Measurements from ENCODE around the gene IZUMO1. TPM values are rescaled to one million over a fixed set of nuclear protein-coding genes. Genes with fewer than 3 reads are reported as not detected.

IZUMO1 gene
- total RNA-seq, 1 donor from 2014 or later, result 0.26 TPM

DNA sequence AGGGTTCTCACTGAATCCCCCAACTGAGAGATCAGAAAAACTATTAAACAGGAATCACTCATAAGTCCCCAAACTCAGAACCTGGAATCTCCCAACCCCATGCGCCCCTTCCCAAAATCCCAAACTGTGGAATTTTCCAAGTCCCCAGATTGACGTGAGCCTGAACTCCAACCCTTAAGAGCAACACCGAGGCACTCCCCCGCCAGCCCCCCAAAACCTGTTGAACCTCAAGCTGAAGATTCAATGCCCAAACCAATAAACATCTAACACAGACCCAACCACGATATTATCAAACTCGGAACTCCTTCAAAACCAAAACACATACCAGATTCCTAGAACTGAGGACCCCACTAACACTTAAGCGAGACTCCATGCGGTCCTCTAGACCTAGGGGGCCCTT lies 599 bp downstream of the IZUMO1 start:
- DNase-seq (ENCODE audit: low read depth) (no peak), FAIRE-seq (no peak)
- TF ChIP-seq, protein P1, sequence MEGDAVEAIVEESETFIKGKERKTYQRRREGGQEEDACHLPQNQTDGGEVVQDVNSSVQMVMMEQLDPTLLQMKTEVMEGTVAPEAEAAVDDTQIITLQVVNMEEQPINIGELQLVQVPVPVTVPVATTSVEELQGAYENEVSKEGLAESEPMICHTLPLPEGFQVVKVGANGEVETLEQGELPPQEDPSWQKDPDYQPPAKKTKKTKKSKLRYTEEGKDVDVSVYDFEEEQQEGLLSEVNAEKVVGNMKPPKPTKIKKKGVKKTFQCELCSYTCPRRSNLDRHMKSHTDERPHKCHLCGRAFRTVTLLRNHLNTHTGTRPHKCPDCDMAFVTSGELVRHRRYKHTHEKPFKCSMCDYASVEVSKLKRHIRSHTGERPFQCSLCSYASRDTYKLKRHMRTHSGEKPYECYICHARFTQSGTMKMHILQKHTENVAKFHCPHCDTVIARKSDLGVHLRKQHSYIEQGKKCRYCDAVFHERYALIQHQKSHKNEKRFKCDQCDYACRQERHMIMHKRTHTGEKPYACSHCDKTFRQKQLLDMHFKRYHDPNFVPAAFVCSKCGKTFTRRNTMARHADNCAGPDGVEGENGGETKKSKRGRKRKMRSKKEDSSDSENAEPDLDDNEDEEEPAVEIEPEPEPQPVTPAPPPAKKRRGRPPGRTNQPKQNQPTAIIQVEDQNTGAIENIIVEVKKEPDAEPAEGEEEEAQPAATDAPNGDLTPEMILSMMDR (IDR thresholded peaks at IDR 0.05; ENCODE audit: insufficient read depth, low read length, severe bottlenecking), result no peak
- Histone ChIP-seq H3K36me3 (ENCODE audit: control insufficient read depth, insufficient read depth, low read length) (peaks cover 15% of the 10 kb centered on the region), H3K27me3 (ENCODE audit: control insufficient read depth, insufficient read depth, low read length) (no peaks in the 10 kb centered on the region), H3K4me3 (ENCODE audit: low read depth, low read length) (no peak overlapping the region)

DNA sequence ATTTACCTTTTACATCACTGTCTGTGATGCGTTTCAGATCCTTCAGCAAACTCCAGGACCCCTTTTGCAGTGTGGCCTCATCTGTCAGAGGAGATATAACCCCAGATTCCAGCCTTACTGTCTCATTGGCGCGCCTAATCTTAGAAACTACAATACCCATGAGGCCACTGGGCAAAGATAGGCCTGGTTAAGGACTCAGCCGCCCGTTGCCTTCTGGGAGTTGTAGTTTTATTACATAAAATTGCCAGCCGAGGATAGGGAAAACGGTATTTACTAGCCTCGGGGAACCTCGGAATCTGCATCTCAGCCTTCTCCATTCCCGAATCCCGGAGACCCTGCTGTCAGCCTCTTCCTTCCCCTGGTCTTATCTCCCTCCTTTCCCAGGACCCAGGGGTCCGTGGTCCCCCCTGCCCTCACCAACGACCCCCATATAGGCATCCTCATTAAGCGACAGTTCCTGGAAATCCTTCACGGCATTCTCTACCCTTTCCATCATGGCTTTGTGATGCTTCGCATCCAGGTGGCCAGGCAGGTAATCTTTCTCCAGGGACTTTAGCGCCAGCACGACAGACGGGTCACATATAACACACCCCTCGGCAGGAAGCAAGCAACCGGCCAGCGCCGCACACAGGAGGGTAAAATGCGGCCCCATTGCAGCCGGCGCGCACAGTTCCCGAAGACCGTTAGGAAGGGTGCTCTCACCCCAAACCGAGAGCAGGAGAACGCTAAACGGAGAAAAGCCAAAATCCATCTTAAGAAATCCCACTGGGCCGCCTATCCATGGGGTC lies 1.3 kb downstream of the IZUMO1 start:
- TF ChIP-seq, protein P1 (IDR thresholded peaks at IDR 0.05; ENCODE audit: insufficient read depth, low read length, severe bottlenecking), result no peak
- Histone ChIP-seq H3K4me3 (ENCODE audit: low read depth, low read length) (no peak overlapping the region), H3K27me3 (ENCODE audit: control insufficient read depth, insufficient read depth, low read length) (no peaks in the 10 kb centered on the region), H3K36me3 (ENCODE audit: control insufficient read depth, insufficient read depth, low read length) (peaks cover 11% of the 10 kb centered on the region)
- DNase-seq (ENCODE audit: low read depth), result peak; percentile 48
- FAIRE-seq, result no peak

DNA sequence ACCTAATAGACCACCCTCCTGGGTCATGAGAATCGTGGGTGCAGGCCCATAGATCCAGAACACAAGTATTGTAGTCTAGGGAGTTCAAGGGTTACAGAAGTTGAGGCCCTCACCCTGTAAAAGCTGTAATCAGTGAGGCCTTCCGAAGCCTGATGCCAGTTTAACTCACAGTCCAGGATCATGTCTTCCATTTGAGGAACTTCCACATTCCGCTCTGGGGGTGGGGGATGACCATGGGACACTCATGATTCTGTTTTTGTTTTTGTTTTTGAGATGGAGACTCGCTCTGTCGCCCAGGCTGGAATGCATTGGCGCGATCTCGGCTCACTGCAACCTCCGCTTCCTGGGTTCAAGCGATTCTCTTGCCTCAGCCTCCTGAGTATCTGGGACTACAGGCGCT lies 4.6 kb downstream of the IZUMO1 start:
- no peak for FAIRE-seq
- Histone ChIP-seq H3K27me3 (ENCODE audit: control insufficient read depth, insufficient read depth, low read length) (no peaks in the 10 kb centered on the region), H3K4me3 (ENCODE audit: low read depth, low read length) (no peak overlapping the region), H3K36me3 (ENCODE audit: control insufficient read depth, insufficient read depth, low read length) (no peaks in the 10 kb centered on the region)
- TF ChIP-seq, protein P1 (IDR thresholded peaks at IDR 0.05; ENCODE audit: insufficient read depth, low read length, severe bottlenecking), result no peak
- DNase-seq (ENCODE audit: low read depth), result no peak

DNA sequence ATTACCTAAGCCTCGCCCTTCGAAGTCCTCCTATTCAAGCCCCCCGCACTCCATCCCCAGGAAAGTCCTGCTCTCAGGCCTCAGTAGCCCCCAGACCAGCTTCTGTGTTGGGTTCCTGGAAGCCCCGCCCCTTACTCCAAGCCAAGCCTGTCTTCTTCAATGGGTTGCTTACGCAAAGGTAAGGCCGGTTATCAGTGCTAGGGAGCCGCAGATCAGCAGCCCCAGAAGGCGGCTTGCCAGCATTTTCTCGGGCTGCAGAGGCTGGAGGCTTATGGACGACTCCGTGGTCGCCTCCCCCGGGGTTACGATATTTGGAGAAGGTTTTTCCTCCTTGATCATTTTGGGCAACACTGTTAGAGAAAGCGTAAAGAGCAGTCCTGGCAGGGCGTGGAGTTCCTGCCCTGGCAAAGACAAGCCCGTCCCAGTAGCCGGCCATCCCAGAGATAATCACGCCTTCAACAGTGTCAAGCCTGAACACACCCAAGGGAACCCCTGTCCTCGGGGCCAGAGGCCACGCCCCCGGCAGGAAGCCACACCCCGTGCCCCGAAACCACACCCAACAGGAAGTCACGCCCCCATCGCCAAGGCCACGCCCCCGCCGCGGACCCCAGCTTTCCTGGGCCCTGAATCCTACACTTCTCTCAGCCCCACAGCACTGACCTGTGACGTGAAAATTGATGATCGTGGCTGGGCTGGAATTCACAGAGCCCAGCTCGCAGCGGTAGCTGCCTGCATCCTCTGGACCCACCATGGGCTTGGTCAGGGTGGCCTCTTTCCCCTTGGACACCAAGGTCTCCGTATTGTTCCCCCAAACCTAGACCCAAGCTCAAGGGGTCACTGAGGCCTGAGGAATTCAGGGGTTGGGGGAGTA lies 5.3 kb downstream of the IZUMO1 start:
- FAIRE-seq (no peak), DNase-seq (ENCODE audit: low read depth) (peak; percentile 32)
- Histone ChIP-seq H3K27me3 (ENCODE audit: control insufficient read depth, insufficient read depth, low read length) (no peaks in the 10 kb centered on the region), H3K36me3 (ENCODE audit: control insufficient read depth, insufficient read depth, low read length) (no peaks in the 10 kb centered on the region), H3K4me3 (ENCODE audit: low read depth, low read length) (no peak overlapping the region)
- TF ChIP-seq, protein P1 (IDR thresholded peaks at IDR 0.05; ENCODE audit: insufficient read depth, low read length, severe bottlenecking), result no peak

DNA sequence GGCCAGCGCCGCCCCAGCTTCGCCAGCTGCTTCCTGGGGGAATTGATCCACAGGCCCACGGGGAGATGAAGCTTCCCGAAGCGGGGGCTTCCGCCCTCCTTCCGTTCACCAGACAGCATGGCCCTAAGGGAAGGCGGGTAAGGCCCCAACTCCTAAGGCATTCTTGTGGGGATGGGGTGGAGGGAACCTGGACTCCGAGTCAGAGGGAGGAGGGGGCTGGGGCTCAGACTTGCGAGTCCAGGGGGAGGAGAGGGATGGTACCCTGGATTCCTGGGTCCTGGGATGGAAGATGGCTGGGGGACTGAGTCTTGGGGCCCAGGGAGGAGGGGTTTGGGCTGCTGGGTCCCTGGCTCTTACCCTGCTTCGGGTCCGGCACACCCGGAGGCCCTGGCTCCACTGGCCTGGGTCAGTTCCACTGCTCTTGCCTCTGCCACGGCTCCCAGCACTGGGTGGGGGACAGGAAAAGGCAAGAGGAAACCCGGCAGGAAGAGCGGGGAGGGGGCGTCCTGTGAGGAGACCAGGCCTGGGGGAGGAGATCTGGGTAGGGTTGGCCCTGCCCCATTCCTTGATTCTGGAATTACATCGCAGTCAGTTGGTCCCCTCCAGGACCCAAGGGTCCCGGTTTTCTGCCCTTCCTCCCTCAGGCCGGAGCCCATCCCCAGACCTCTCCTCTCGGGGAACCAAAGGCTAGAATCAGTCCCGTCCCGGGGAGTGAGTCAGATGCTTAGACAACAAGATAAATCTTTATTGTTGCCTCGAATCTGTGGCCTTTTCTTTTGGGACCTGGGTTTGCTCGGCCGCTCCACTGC lies 6.3 kb downstream of the IZUMO1 start, which contains the start of gene RASIP1:
TSS of gene RASIP1 (minus strand) at position 447 of the 809 bp plus-strand sequence. CDS start at position 119, 328 bp downstream.
- Histone ChIP-seq H3K36me3 (ENCODE audit: control insufficient read depth, insufficient read depth, low read length) (no peaks in the 10 kb centered on the region), H3K4me3 (ENCODE audit: low read depth, low read length) (peak within 1 kb of the TSS; percentile 44), H3K27me3 (ENCODE audit: control insufficient read depth, insufficient read depth, low read length) (no peaks in the 10 kb centered on the region)
- TF ChIP-seq, protein P1 (IDR thresholded peaks at IDR 0.05; ENCODE audit: insufficient read depth, low read length, severe bottlenecking), result no peak
- DNase-seq (ENCODE audit: low read depth), result no peak
- FAIRE-seq, result no peak
